Stimulated activated CD8-positive, alpha-beta memory T cell treated with anti-CD3 and anti-CD28 coated beads, Interleukin-12 subunit alpha, Interleukin-12 subunit beta, amount 100 ng/mL, for 24 hours (primary cell): ENCODE measurements around the gene FGD5.

Source experiments
- DNase-seq: peaks from one replicate; pipeline ENCODE4 v3.0.0-alpha.2; 2020; ENCODE audit errors: extremely low read depth

The FGD5 gene

GRCh38 chr3:14818804-14819500, at the start of gene FGD5:
Gene FGD5 (plus strand): TSS chr3:14818962. CDS start chr3:14819072, 110 bp downstream.
- no peak for DNase-seq

- DNase-seq: no peak
These were observed 49.0 kb upstream of the FGD5 start for GRCh38 chr3:14769544-14770325.

- no peak for DNase-seq
These were observed 48.2 kb upstream of the FGD5 start for GRCh38 chr3:14770591-14770990.

- DNase-seq: no peak
These were observed 46.9 kb upstream of the FGD5 start for GRCh38 chr3:14771593-14772497.

GRCh38 chr3:14772533-14773138, 46.1 kb upstream of the FGD5 start:
- DNase-seq: no peak

- DNase-seq: no peak
These were observed 45.5 kb upstream of the FGD5 start for GRCh38 chr3:14773281-14773680.

GRCh38 chr3:14773691-14774128, 45.1 kb upstream of the FGD5 start:
- DNase-seq: no peak

GRCh38 chr3:14774431-14774830, 44.3 kb upstream of the FGD5 start:
- DNase-seq: no peak

- no peak for DNase-seq
These were observed 43.8 kb upstream of the FGD5 start for GRCh38 chr3:14775011-14775410.

- DNase-seq: no peak
These were observed 43.2 kb upstream of the FGD5 start for GRCh38 chr3:14775563-14775962.

GRCh38 chr3:14779069-14779685, 39.6 kb upstream of the FGD5 start:
- DNase-seq: no peak

GRCh38 chr3:14780927-14781507, 37.7 kb upstream of the FGD5 start:
- DNase-seq: no peak

GRCh38 chr3:14783480-14784086, 35.2 kb upstream of the FGD5 start:
- DNase-seq: no peak

- DNase-seq: no peak
These were observed 34.6 kb upstream of the FGD5 start for GRCh38 chr3:14784087-14784681.

GRCh38 chr3:14785207-14786155, 33.3 kb upstream of the FGD5 start:
- DNase-seq: no peak

- no peak for DNase-seq
These were observed 32.4 kb upstream of the FGD5 start for GRCh38 chr3:14786369-14786768.

GRCh38 chr3:14787630-14788029, 31.1 kb upstream of the FGD5 start:
- DNase-seq: no peak

- DNase-seq: no peak
These were observed 30.1 kb upstream of the FGD5 start for GRCh38 chr3:14788644-14789043.

- DNase-seq: no peak
These were observed 29.5 kb upstream of the FGD5 start for GRCh38 chr3:14789221-14789620.
